Smooth muscle cell (in vitro differentiated cells): ENCODE results near the gene GRAMD1B. TPM values are rescaled to one million over a fixed set of nuclear protein-coding genes. Genes with fewer than 3 reads are reported as not detected.

Experiments used
- DNase-seq: peaks from one replicate; lab custom pipeline; 2025; ENCODE audit not compliant: unreplicated experiment; lab: John Stamatoyannopoulos, UW
- H2AFZ ChIP-seq: fragments of 200-600 bp; sonication (generic); 2 replicates; pipeline ENCODE4 v1.6.0; 2016; ENCODE audit warnings: antibody characterized with exemption, low read depth, mild to moderate bottlenecking
- H3F3A ChIP-seq: fragments of 200-600 bp; sonication (generic); 2 replicates; pipeline ENCODE4 v1.6.0; 2017; ENCODE audit warnings: antibody characterized with exemption, low read depth
- H3K27ac ChIP-seq: fragments of 200-600 bp; sonication (generic); 2 replicates; pipeline ENCODE4 v1.5.1; 2016; ENCODE audit warnings: low read depth, mild to moderate bottlenecking
- H3K27me3 ChIP-seq: fragments of 200-600 bp; sonication (generic); 2 replicates; pipeline ENCODE4 v1.6.1; 2016; ENCODE audit warnings: low read depth, mild to moderate bottlenecking
- H3K36me3 ChIP-seq: fragments of 200-600 bp; sonication (generic); 2 replicates; pipeline ENCODE4 v1.5.1; 2016; ENCODE audit warnings: low read depth
- H3K4me1 ChIP-seq: fragments of 200-600 bp; sonication (generic); 2 replicates; pipeline ENCODE4 v1.5.1; 2016; ENCODE audit warnings: low read depth
- H3K4me2 ChIP-seq: fragments of 200-600 bp; sonication (generic); 2 replicates; pipeline ENCODE4 v1.6.0; 2016; ENCODE audit warnings: mild to moderate bottlenecking
- H3K4me3 ChIP-seq: fragments of 200-600 bp; sonication (generic); 2 replicates; pipeline ENCODE4 v1.5.1; 2016; ENCODE audit warnings: mild to moderate bottlenecking
- H3K79me2 ChIP-seq: fragments of 200-600 bp; sonication (generic); 2 replicates; pipeline ENCODE4 v1.6.0; 2016; ENCODE audit warnings: low read depth, mild to moderate bottlenecking
- H3K9ac ChIP-seq: fragments of 200-600 bp; sonication (generic); 2 replicates; pipeline ENCODE4 v1.6.0; 2016; ENCODE audit warnings: low read depth
- H3K9me3 ChIP-seq: fragments of 200-600 bp; sonication (generic); replicated peaks from 2 replicates; pipeline ENCODE4 v1.5.1; 2016; ENCODE audit warnings: low read depth
- H4K20me1 ChIP-seq: fragments of 200-600 bp; sonication (generic); 2 replicates; pipeline ENCODE4 v1.6.0; 2016; ENCODE audit warnings: low read depth
- CTCF ChIP-seq: fragments of 200-600 bp; sonication (generic); IDR thresholded peaks from 2 replicates; pipeline ENCODE4 v1.5.1; 2017; ENCODE audit warnings: borderline replicate concordance, mild to moderate bottlenecking, antibody characterized with exemption; ENCODE audit not compliant: insufficient read depth, poor library complexity, severe bottlenecking
- WGBS: methylation state at CpG from one replicate; pipeline ENCODE4 v1.1.7; 2016; ENCODE audit warnings: low lambda C conversion rate; 5-methylcytosine and 5-hydroxymethylcytosine counted together
- polyA plus RNA-seq: library from polyadenylated mRNA; unstranded; fragments of >200 nt; fragmentation: Nextera tagmentation; extraction: Ambion mirVana; gene quantifications from 2 replicates; pipeline ENCODE4 v1.2.1, GENCODE V29; 2016
- total RNA-seq: library from RNA; depleted of rRNA; stranded (reverse); fragments of >200 nt; gene quantifications from 2 replicates; pipeline ENCODE4 v1.2.3, GENCODE V29; 2014

Gene GRAMD1B
- total and polyA plus RNA-seq, 2 experiments from 2014 or later: 2.4 to 3.4 TPM

- Histone ChIP-seq H3K27ac (no peak overlapping the region), H3K4me3 (no peak overlapping the region), H3F3A (no peaks in the 10 kb centered on the region), H3K36me3 (no peaks in the 10 kb centered on the region), H3K4me1 (no peaks in the 10 kb centered on the region), H3K4me2 (no peak overlapping the region), H3K9ac (no peak overlapping the region), H2AFZ (no peak overlapping the region), H3K27me3 (no peaks in the 10 kb centered on the region), H3K9me3 (no peaks in the 10 kb centered on the region), H3K79me2 (no peaks in the 10 kb centered on the region), H4K20me1 (no peaks in the 10 kb centered on the region)
- DNase-seq: no peak
- TF ChIP-seq CTCF: no peak
- WGBS: 78% methylated on average over 8 of the region's 8 CpGs
These were observed 57.2 kb downstream of the GRAMD1B start for GRCh38 chr11:123487157-123487744.

DNA sequence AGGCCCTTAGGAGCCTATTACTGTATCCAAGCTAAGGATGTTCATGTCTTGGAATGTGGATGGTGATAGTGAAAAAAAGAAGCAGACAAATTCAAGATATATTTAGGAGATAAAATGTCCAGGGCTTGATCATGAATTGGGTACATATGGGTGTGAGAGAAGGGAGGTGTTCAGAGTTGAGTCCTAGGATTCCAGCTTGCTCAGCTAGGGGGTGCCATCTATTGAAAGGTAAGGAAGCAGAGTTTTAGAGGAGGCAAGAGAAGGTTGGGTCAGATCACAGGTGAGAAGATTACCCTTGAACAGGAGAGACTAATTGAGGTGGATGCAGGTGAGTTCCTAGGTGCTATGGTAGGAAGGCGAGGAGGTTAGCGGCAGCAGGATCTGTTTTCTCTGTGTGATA is 60.5 kb downstream of the GRAMD1B start:
- no peak overlapping the region for H3K9ac ChIP-seq
- no peaks in the 10 kb centered on the region for H3K36me3 ChIP-seq
- no peaks in the 10 kb centered on the region for H3K27me3 ChIP-seq
- 100% methylated on average over 2 of the region's 2 CpGs for WGBS
- no peak overlapping the region for H2AFZ ChIP-seq
- H3K27ac ChIP-seq: no peak overlapping the region
- H3K79me2 ChIP-seq: no peaks in the 10 kb centered on the region
- peaks cover 8% of the 10 kb centered on the region for H3F3A ChIP-seq
- H3K4me1 ChIP-seq: peaks cover 24% of the 10 kb centered on the region
- no peak overlapping the region for H3K4me3 ChIP-seq
- H4K20me1 ChIP-seq: no peaks in the 10 kb centered on the region
- DNase-seq: no peak
- TF ChIP-seq CTCF: no peak
- no peaks in the 10 kb centered on the region for H3K9me3 ChIP-seq
- H3K4me2 ChIP-seq: no peak overlapping the region

- Histone ChIP-seq H3K27ac (no peak overlapping the region), H3K4me2 (no peak overlapping the region), H3K27me3 (no peaks in the 10 kb centered on the region), H2AFZ (no peak overlapping the region), H3F3A (peaks cover 8% of the 10 kb centered on the region), H3K79me2 (no peaks in the 10 kb centered on the region), H3K4me3 (no peak overlapping the region), H4K20me1 (no peaks in the 10 kb centered on the region), H3K4me1 (peaks cover 30% of the 10 kb centered on the region), H3K36me3 (no peaks in the 10 kb centered on the region), H3K9me3 (no peaks in the 10 kb centered on the region), H3K9ac (no peak overlapping the region)
- WGBS: 89% methylated on average over 3 of the region's 3 CpGs
- no peak for DNase-seq
- TF ChIP-seq CTCF: no peak
These were observed 61.2 kb downstream of the GRAMD1B start for GRCh38 chr11:123491241-123491640.
